ENCODE measurements around the gene FARP2. TPM values are rescaled to one million over a fixed set of nuclear protein-coding genes. Genes with fewer than 3 reads are reported as not detected.
"Not testable (repeated sequence)": the region's sequence is repeated elsewhere in the genome, so short reads cannot be mapped to it uniquely, and the experiment has no call there.

FARP2 gene
- total RNA-seq, 4 donors from 2014 or later, result 27.6 to 44.0 (median 35.9) TPM

- no peaks in the 10 kb centered on the region for H3K4me1 ChIP-seq
- H3K9me3 ChIP-seq, result no peaks in the 10 kb centered on the region
- 94% methylated on average over 2 of the region's 5 CpGs; no CpG with 5 or more reads in 1 of the 2 donors for WGBS, 2 donors (ENCODE audit: low coverage in 1 of 2)
- no peak for ATAC-seq
- no peak overlapping the region for H3K27ac ChIP-seq
- H3K27me3 ChIP-seq, result peaks cover 40% of the 10 kb centered on the region
- H3K36me3 ChIP-seq, result no peaks in the 10 kb centered on the region
- H3K4me3 ChIP-seq, result no peak overlapping the region
- TF ChIP-seq POLR2A (IDR thresholded peaks at IDR 0.05) (no peak), EP300 (IDR thresholded peaks at IDR 0.05) (no peak), CTCF (IDR thresholded peaks at IDR 0.05) (no peak), POLR2AphosphoS5 (IDR thresholded peaks at IDR 0.05) (no peak)
These were observed 166.4 kb downstream of the FARP2 start for GRCh38 chr2:241522477-241522876.

- WGBS, 2 donors (ENCODE audit: low coverage in 1 of 2), result 88 to 93% methylated on average over 15 to 18 of the region's 31 CpGs
- H3K4me3 ChIP-seq, H3K36me3 ChIP-seq, H3K27ac ChIP-seq, ATAC-seq, H3K4me1 ChIP-seq, H3K9me3 ChIP-seq: not testable (repeated sequence)
- peaks cover 20% of the 10 kb centered on the region for H3K27me3 ChIP-seq
These were observed 170.0 kb downstream of the FARP2 start for GRCh38 chr2:241525818-241526780.

GRCh38 chr2:241530571-241530970 lies 174.5 kb downstream of the FARP2 start:
- no peaks in the 10 kb centered on the region for H3K36me3 ChIP-seq
- no peak for ATAC-seq
- no peaks in the 10 kb centered on the region for H3K4me1 ChIP-seq
- H3K27ac ChIP-seq, result no peak overlapping the region
- H3K9me3 ChIP-seq, result no peaks in the 10 kb centered on the region
- H3K4me3 ChIP-seq, result no peak overlapping the region
- TF ChIP-seq POLR2A (IDR thresholded peaks at IDR 0.05) (no peak), POLR2AphosphoS5 (IDR thresholded peaks at IDR 0.05) (no peak), EP300 (IDR thresholded peaks at IDR 0.05) (no peak), CTCF (IDR thresholded peaks at IDR 0.05) (no peak)
- 67 to 81% methylated on average over 3 to 6 of the region's 8 CpGs for WGBS, 2 donors (ENCODE audit: low coverage in 1 of 2)
- H3K27me3 ChIP-seq, result no peaks in the 10 kb centered on the region

- Histone ChIP-seq H3K4me1 (no peaks in the 10 kb centered on the region), H3K27me3 (no peaks in the 10 kb centered on the region), H3K4me3 (no peak overlapping the region), H3K36me3 (no peaks in the 10 kb centered on the region), H3K27ac (no peak overlapping the region), H3K9me3 (no peaks in the 10 kb centered on the region)
- no peak for TF ChIP-seq CTCF (IDR thresholded peaks at IDR 0.05)
- no peak for TF ChIP-seq POLR2AphosphoS5 (IDR thresholded peaks at IDR 0.05)
- TF ChIP-seq POLR2A (IDR thresholded peaks at IDR 0.05), result no peak
- no peak for TF ChIP-seq EP300 (IDR thresholded peaks at IDR 0.05)
- no peak for ATAC-seq
- WGBS, 2 donors (ENCODE audit: low coverage in 1 of 2), result 84 to 100% methylated on average over 1 to 12 of the region's 13 CpGs
These were observed 175.2 kb downstream of the FARP2 start for GRCh38 chr2:241531161-241531722.

GRCh38 chr2:241532168-241532567 lies 176.1 kb downstream of the FARP2 start:
- no peak for ATAC-seq
- H3K27me3 ChIP-seq, result no peaks in the 10 kb centered on the region
- H3K36me3 ChIP-seq, result no peaks in the 10 kb centered on the region
- H3K9me3 ChIP-seq, result no peaks in the 10 kb centered on the region
- WGBS, 2 donors (ENCODE audit: low coverage in 1 of 2), result 86% methylated on average over 8 of the region's 8 CpGs; no CpG with 5 or more reads in 1 of the 2 donors
- no peaks in the 10 kb centered on the region for H3K4me1 ChIP-seq
- no peak overlapping the region for H3K4me3 ChIP-seq
- H3K27ac ChIP-seq, result no peak overlapping the region
- no peak for TF ChIP-seq POLR2AphosphoS5 (IDR thresholded peaks at IDR 0.05)
- no peak for TF ChIP-seq CTCF (IDR thresholded peaks at IDR 0.05)
- no peak for TF ChIP-seq POLR2A (IDR thresholded peaks at IDR 0.05)
- no peak for TF ChIP-seq EP300 (IDR thresholded peaks at IDR 0.05)
